Mesenteric fat pad (tissue), 1 donor: Measurements from ENCODE around the gene BAG5. TPM values are rescaled to one million over a fixed set of nuclear protein-coding genes. Genes with fewer than 3 reads are reported as not detected.

Experiments
- DNase-seq: peaks from one replicate; pipeline ENCODE4 v3.0.0-alpha.2; 2020; ENCODE audit warnings: low spot score
- total RNA-seq: library from RNA; stranded (reverse); fragmentation: NEBNext Ultra II Directional; extraction: Animal tissue kit (Norgen Biotek cat#: 25700); gene quantifications from one replicate; pipeline ENCODE4 v1.2.1, GENCODE V29; 2021
- donor health status: DM: yes; HTN: yes; CAD: no.

The BAG5 gene
- total RNA-seq, 1 donor from 2014 or later: 55.1 TPM

- no peak for DNase-seq
These were observed 6.5 kb upstream of the BAG5 start for GRCh38 chr14:103568952-103569351.

DNA sequence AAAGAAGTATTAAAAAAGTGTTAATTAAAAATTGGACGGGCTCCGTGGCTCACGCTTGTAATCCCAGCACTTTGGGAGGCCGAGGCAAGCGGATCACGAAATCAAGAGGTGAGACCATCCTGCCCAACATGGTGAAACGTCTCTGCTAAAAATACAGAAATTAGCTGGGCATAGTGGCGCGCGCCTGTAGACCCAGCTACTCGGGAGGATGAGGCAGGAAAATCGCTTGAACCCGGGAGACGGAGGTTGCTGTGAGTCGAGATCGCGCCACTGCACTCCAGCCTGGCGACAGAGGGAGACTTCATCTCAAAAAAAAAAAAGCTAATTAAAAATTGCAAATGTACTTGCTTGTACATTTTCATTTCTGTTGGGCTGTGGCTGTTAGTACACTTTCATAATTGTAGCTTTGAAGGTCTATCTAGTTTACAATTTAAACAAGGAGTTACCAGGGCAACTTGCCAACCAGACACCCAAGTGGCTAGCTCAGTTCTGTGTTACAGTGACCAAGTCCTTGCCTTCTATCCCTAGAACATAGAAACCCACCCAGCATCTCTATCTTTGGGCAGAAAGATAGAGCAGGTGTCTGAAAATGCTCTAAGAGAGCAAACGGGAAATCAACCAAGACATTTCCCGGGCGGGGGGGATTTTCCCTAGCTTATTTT is 1.5 kb upstream of the BAG5 start:
- DNase-seq: no peak

- DNase-seq: no peak
These were observed 766 bp upstream of the BAG5 start for GRCh38 chr14:103563226-103563620.

DNA sequence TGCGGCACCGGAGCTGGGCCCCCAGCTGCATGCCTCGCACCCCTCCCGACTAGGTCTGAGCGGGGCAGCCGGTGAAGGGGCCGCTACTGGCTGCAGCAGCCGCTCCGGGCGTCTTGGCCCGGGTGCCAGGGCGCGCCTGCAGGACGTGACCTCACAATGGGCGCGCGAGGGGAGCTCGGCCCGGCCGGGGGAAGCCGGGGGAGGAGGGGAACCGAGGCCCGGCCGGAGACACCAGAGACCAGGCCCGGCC is 353 bp downstream of the BAG5 start:
- no peak for DNase-seq

- DNase-seq: no peak
These were observed 877 bp downstream of the BAG5 start for GRCh38 chr14:103561381-103562178.

DNA sequence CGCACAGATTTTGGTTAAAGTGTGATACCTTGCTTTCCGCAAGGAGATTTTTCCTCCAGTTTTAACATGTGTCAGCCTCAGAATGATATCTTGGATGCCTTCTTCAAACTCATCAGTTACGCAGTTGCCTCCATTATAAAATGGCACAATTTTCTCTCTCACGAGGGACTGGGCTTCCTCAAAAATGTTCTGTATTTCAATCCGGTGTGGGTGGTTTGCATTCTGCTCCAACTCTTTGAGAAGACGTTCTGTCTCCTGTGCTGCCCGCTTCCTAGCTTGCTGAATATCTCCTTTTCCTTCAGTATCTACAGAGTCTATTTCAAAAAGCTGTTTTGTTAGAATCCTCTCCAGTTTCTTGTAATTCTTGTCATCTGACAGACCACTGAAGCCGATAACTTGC is 1.8 kb downstream of the BAG5 start:
- DNase-seq: no peak

GRCh38 chr14:103559766-103560165 is 2.7 kb downstream of the BAG5 start:
- no peak for DNase-seq

DNA sequence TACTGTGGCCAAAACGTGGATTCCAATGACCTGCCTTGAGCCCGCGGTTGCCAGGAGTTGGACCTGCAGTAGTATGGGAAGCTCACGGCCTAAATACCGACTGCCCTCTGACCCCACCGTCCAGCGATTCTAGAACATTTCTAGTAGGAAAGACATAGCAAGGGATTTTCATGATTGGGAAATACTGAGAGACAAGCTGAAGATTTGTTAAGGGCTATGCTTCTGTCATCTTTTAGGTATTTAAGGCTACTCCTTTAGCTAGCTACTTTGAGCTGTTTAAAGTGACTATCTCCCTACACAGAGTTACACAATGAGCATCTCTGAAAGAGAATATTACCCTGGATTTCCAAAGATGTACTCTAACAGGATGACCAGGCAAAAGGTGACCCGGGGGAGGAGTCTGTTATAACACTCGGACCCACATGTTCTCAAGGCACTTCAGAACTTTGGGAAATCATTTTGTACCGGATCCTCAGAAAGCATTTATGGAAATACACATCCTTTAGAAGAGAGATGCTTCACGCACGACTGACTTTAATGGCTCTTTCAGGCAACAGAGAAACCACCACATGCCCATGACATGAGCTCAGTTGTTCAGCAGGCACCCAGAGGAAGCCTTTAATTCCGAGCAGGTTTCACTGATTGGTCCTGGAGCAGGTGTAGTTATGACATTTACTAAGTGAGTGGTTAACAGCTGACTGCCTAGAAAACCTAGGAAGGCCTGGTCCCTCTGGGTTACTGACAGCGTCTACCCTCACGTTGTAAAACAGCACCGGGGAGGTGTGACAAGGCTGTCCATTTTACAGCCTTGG is 4.2 kb downstream of the BAG5 start:
- no peak for DNase-seq

- DNase-seq: no peak
These were observed 5.3 kb downstream of the BAG5 start for GRCh38 chr14:103556946-103557758.

DNA sequence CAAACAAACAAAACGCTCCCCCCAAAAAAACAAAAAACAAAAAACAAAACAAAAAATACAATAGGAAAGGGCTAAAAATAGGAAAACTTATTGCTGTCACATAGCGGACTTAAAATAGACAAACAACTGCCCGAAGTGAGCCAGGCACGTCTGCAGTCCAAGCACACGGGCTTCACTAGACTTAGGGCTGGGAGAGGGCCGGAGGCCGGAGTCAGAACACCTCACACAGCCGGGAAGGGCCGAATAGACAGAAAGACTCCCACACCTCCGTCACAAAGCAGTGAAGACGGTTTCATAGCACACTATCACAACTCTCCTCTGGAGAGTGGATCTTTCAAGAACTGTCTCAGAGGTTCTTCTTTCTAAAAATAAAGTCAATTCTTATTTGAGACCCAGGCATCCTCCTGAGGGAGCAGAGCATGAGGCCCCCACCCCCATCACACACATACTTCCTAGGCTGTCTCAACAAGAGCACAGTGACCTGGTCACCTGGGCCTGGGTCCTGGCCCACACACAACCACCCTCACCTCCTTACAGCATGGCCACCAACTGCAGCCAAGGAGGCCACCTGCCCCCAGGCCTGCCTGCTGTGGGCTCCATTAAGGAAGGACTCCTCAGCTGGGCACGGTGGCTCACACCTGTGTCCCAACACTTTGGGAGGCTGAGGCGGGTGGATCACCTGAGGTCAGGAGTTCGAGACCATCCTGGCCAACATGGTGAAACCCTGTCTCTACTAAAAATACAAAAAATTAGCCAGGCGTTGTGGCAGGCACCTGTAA is 6.7 kb downstream of the BAG5 start:
- DNase-seq: no peak

- no peak for DNase-seq
These were observed 9.6 kb downstream of the BAG5 start for GRCh38 chr14:103552846-103553210.

GRCh38 chr14:103552011-103552845 is 10.2 kb downstream of the BAG5 start:
- DNase-seq: no peak

GRCh38 chr14:103551338-103551762 is 11.1 kb downstream of the BAG5 start:
- no peak for DNase-seq

GRCh38 chr14:103550451-103551337 is 11.8 kb downstream of the BAG5 start:
- no peak for DNase-seq

DNA sequence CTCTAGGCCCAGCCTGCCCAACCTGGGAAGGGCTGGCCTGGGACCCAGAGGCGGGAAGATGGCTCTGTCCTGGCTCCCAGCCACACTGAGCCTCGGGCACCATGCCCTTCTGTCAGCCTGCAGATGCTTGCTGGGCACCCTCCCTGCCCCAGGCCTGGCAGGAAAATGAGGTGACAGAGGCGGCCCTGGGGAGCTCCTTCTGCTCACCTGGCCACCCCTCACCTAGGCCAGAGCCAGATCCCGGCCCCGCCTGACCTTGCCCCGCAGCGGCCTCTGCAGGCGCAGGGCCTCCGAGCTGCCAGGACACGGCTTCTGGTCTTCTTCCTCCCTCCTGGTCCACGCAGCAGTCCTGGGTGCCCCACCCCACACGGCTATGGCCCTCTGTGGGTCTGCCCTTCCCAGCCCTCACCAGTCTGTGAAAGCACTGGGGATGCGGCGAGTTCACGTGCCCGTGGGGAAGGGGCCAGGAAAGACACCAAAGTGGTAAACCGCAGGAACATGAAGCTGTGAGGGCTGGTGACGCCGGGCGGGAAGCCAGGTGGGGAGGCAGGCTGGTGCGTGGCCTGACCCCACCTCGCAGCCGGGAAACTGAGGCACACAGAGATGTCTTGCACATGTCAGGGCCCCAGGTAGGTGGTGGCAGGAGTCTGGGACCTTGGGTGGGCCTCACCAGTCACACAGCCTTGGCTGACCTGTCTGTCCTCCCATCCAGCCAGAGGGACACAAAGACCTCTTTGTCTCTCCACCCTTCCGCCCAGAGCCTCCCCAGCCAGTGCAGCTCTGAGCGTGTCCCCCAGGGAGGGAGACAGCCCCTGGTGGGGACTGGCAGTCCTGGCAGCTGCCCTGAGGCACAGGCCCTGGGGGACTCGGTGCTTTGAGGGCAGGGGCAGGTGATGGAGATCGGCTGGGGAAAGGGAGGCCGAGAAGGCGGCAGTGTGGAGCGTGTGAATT is 12.8 kb downstream of the BAG5 start:
- DNase-seq: no peak

GRCh38 chr14:103548463-103549351 is 13.8 kb downstream of the BAG5 start:
- no peak for DNase-seq
